H9 (cell line): ENCODE results near the gene CARD6. TPM values are rescaled to one million over a fixed set of nuclear protein-coding genes. Genes with fewer than 3 reads are reported as not detected.

Experiments
- DNase-seq: peaks from one replicate; pipeline ENCODE4 v3.0.0-alpha.2; 2017
- H2AFZ ChIP-seq: one replicate; pipeline ENCODE4 v1.6.1; 2013; ENCODE audit warnings: mild to moderate bottlenecking, low read length, control low read depth, moderate library complexity
- H2AK5ac ChIP-seq: 2 replicates; pipeline ENCODE4 v1.6.1; 2013; ENCODE audit warnings: low read length, control low read depth, mixed read lengths; ENCODE audit not compliant: insufficient read length
- H2BK120ac ChIP-seq: one replicate; pipeline ENCODE4 v1.6.1; 2013; ENCODE audit warnings: low read depth, mild to moderate bottlenecking, low read length, control low read depth, inconsistent platforms; ENCODE audit not compliant: poor library complexity, severe bottlenecking
- H2BK12ac ChIP-seq: 2 replicates; pipeline ENCODE4 v1.6.1; 2013; ENCODE audit warnings: low read length, control low read depth, mixed read lengths, low read depth; ENCODE audit not compliant: insufficient read length
- H2BK15ac ChIP-seq: 2 replicates; pipeline ENCODE4 v1.6.1; 2013; ENCODE audit warnings: low read depth, low read length, control low read depth
- H2BK20ac ChIP-seq: one replicate; pipeline ENCODE4 v1.6.1; 2013; ENCODE audit warnings: low read depth, mild to moderate bottlenecking, low read length, control low read depth, inconsistent platforms; ENCODE audit not compliant: poor library complexity, severe bottlenecking
- H2BK5ac ChIP-seq: 2 replicates; pipeline ENCODE4 v1.6.1; 2013; ENCODE audit warnings: low read length, control low read depth, mixed read lengths; ENCODE audit not compliant: insufficient read length
- H3K14ac ChIP-seq: 2 replicates; pipeline ENCODE4 v1.6.1; 2013; ENCODE audit warnings: low read length, control low read depth; ENCODE audit not compliant: insufficient read depth
- H3K18ac ChIP-seq: 2 replicates; pipeline ENCODE4 v1.6.1; 2013; ENCODE audit warnings: low read depth, mild to moderate bottlenecking, mixed read lengths, low read length, control low read depth; ENCODE audit not compliant: insufficient read length
- H3K23ac ChIP-seq: 2 replicates; pipeline ENCODE4 v1.6.1; 2013; ENCODE audit warnings: low read length, control low read depth, mixed read lengths, low read depth; ENCODE audit not compliant: insufficient read length
- H3K23me2 ChIP-seq: 2 replicates; pipeline ENCODE4 v1.6.1; 2013; ENCODE audit warnings: low read depth, mild to moderate bottlenecking, mixed read lengths, low read length, control low read depth; ENCODE audit not compliant: insufficient read length, poor library complexity, severe bottlenecking
- H3K27ac ChIP-seq: 2 replicates; pipeline ENCODE4 v1.5.1; 2013; ENCODE audit warnings: low read length, control low read depth, mixed read lengths, low read depth; ENCODE audit not compliant: insufficient read length
- H3K27me3 ChIP-seq: 2 replicates; pipeline ENCODE4 v1.6.1; 2013; ENCODE audit warnings: low read length, control low read depth, inconsistent platforms; ENCODE audit not compliant: insufficient read depth
- H3K4ac ChIP-seq: 2 replicates; pipeline ENCODE4 v1.6.1; 2013; ENCODE audit warnings: low read depth, mild to moderate bottlenecking, control low read depth, inconsistent platforms, low read length, moderate library complexity
- H3K4me1 ChIP-seq: 2 replicates; pipeline ENCODE4 v1.6.1; 2013; ENCODE audit warnings: low read length, control low read depth, inconsistent platforms; ENCODE audit not compliant: insufficient read depth
- H3K4me2 ChIP-seq: 2 replicates; pipeline ENCODE4 v1.6.1; 2013; ENCODE audit warnings: low read length, control low read depth, mixed read lengths; ENCODE audit not compliant: insufficient read length, insufficient read depth
- H3K56ac ChIP-seq: 2 replicates; pipeline ENCODE4 v1.6.1; 2013; ENCODE audit warnings: low read depth, mild to moderate bottlenecking, mixed read lengths, low read length, control low read depth; ENCODE audit not compliant: insufficient read length
- H3K79me1 ChIP-seq: 2 replicates; pipeline ENCODE4 v1.6.1; 2013; ENCODE audit warnings: low read depth, mild to moderate bottlenecking, moderate library complexity, low read length, control low read depth, inconsistent platforms; ENCODE audit not compliant: insufficient read depth, poor library complexity, severe bottlenecking
- H3K79me2 ChIP-seq: 2 replicates; pipeline ENCODE4 v1.6.1; 2013; ENCODE audit warnings: low read length, control low read depth, inconsistent platforms; ENCODE audit not compliant: insufficient read depth
- H3K9ac ChIP-seq: 2 replicates; pipeline ENCODE4 v1.6.1; 2013; ENCODE audit warnings: low read length, control low read depth, mixed read lengths; ENCODE audit not compliant: insufficient read length; ENCODE audit errors: extremely low read depth
- H3K9me3 ChIP-seq: one replicate; pipeline ENCODE4 v1.6.1; 2013; ENCODE audit warnings: low read depth, low read length, inconsistent platforms; ENCODE audit not compliant: control insufficient read depth
- H3T11ph ChIP-seq: one replicate; pipeline ENCODE4 v1.6.1; 2013; ENCODE audit warnings: mild to moderate bottlenecking, low read length, control low read depth, inconsistent platforms
- H4K20me1 ChIP-seq: one replicate; pipeline ENCODE4 v1.6.1; 2013; ENCODE audit not compliant: control insufficient read depth, insufficient read length, insufficient read depth
- H4K5ac ChIP-seq: 2 replicates; pipeline ENCODE4 v1.6.1; 2013; ENCODE audit warnings: low read depth, mild to moderate bottlenecking, mixed read lengths, low read length, control low read depth; ENCODE audit not compliant: insufficient read length
- H4K8ac ChIP-seq: replicated peaks from 2 replicates; pipeline ENCODE4 v1.6.1; 2013; ENCODE audit warnings: low read length, control low read depth, mixed read lengths, low read depth; ENCODE audit not compliant: insufficient read length
- H4K91ac ChIP-seq: 2 replicates; pipeline ENCODE4 v1.6.1; 2013; ENCODE audit warnings: low read depth, mild to moderate bottlenecking, moderate library complexity, mixed read lengths, low read length, control low read depth; ENCODE audit not compliant: insufficient read length
- H3K27ac Mint-ChIP-seq, 3 experiments: 2 replicates in 2 of 3; 3 replicates in 1 of 3; pipeline ENCODE4 v1.8.0; 2020 to 2021; ENCODE audit warnings: mixed read lengths in 3 of 3, mild to moderate bottlenecking in 1 of 3, moderate library complexity in 1 of 3
- H3K27me3 Mint-ChIP-seq: 2 replicates; pipeline ENCODE4 v1.8.0; 2021; ENCODE audit warnings: low read depth, mild to moderate bottlenecking, moderate library complexity, mixed read lengths
- H3K36me3 Mint-ChIP-seq, 3 experiments: 2 replicates in 2 of 3; 3 replicates in 1 of 3; pipeline ENCODE4 v1.8.0; 2020 to 2021; ENCODE audit warnings: low read depth in 3 of 3, mixed read lengths in 3 of 3; ENCODE audit not compliant: insufficient read depth in 1 of 3
- H3K4me1 Mint-ChIP-seq, 2 experiments: 2 replicates each; pipeline ENCODE4 v1.8.0; 2020; ENCODE audit warnings: mixed read lengths in 2 of 2
- H3K4me3 Mint-ChIP-seq, 2 experiments: 2 replicates in 1 of 2; 3 replicates in 1 of 2; pipeline ENCODE4 v1.8.0; 2020 to 2021; ENCODE audit warnings: mild to moderate bottlenecking in 2 of 2, mixed read lengths in 2 of 2, moderate library complexity in 1 of 2
- H3K9me3 Mint-ChIP-seq, 2 experiments: 2 replicates in 1 of 2; 3 replicates in 1 of 2; pipeline ENCODE4 v1.8.0; 2020; ENCODE audit warnings: mild to moderate bottlenecking in 2 of 2, mixed read lengths in 2 of 2, moderate library complexity in 1 of 2
- WGBS: extraction: QIAGEN DNeasy Blood & Tissue Kit; methylation state at CpG from one replicate; pipeline ENCODE4 v1.1.7; 2013; ENCODE audit warnings: missing lambda C conversion rate, low lambda C conversion rate, mixed read lengths; ENCODE audit not compliant: insufficient read length; ENCODE audit errors: extremely low coverage; 5-methylcytosine and 5-hydroxymethylcytosine counted together
- total RNA-seq: library from RNA; stranded (reverse); gene quantifications from 2 replicates; pipeline ENCODE4 v1.2.1, GENCODE V29; 2021
- TF ChIP-seq, protein P1 (sequence below): fragments of 200-600 bp; sonication (generic); conservative IDR thresholded peaks from 3 replicates; pipeline ENCODE4 v1.8.0; 2021; ENCODE audit warnings: antibody characterized with exemption, mild to moderate bottlenecking

CARD6 gene
- total RNA-seq, 1 experiment from 2014 or later = 0.35 TPM

GRCh38 chr5:40838086-40838485, 3.1 kb upstream of the CARD6 start:
- Mint-ChIP-seq H3K4me3 (no peak overlapping the region), H3K9me3 (peaks cover 3 to 6% of the 10 kb centered on the region in 2 experiments; a peak in 2 of 5 replicates), H3K27me3 (no peaks in the 10 kb centered on the region), H3K36me3 (peaks cover 20 to 21% (median 20%) of the 10 kb centered on the region in 3 experiments), H3K4me1 (peaks cover 11 to 36% of the 10 kb centered on the region in 2 experiments), H3K27ac (no peak overlapping the region)
- Histone ChIP-seq H3K23me2 (peaks cover 28% of the 10 kb centered on the region), H4K8ac (no peak overlapping the region), H3K79me2 (peaks cover 11% of the 10 kb centered on the region; the same call in 1 of the 2 replicates), H2BK15ac (no peak overlapping the region), H3K4me1 (no peaks in the 10 kb centered on the region), H3K27me3 (no peaks in the 10 kb centered on the region), H4K5ac (no peak overlapping the region), H2BK120ac (no peak overlapping the region), H2AK5ac (no peak overlapping the region), H2BK20ac (no peak overlapping the region), H3T11ph (no peak overlapping the region), H3K23ac (no peak overlapping the region), H3K79me1 (no peaks in the 10 kb centered on the region), H3K9me3 (no peaks in the 10 kb centered on the region), H3K14ac (no peak overlapping the region), H3K4ac (no peak overlapping the region), H3K9ac (no peak overlapping the region), H3K27ac (no peak overlapping the region), H3K4me2 (no peak overlapping the region), H3K18ac (no peak overlapping the region), H4K91ac (no peak overlapping the region), H2BK5ac (no peak overlapping the region), H2AFZ (no peak overlapping the region), H4K20me1 (no peaks in the 10 kb centered on the region), H2BK12ac (no peak overlapping the region), H3K56ac (no peak overlapping the region)
- WGBS = no CpG with 5 or more reads among the region's 6 CpGs
- DNase-seq = no peak
- TF ChIP-seq, protein P1, sequence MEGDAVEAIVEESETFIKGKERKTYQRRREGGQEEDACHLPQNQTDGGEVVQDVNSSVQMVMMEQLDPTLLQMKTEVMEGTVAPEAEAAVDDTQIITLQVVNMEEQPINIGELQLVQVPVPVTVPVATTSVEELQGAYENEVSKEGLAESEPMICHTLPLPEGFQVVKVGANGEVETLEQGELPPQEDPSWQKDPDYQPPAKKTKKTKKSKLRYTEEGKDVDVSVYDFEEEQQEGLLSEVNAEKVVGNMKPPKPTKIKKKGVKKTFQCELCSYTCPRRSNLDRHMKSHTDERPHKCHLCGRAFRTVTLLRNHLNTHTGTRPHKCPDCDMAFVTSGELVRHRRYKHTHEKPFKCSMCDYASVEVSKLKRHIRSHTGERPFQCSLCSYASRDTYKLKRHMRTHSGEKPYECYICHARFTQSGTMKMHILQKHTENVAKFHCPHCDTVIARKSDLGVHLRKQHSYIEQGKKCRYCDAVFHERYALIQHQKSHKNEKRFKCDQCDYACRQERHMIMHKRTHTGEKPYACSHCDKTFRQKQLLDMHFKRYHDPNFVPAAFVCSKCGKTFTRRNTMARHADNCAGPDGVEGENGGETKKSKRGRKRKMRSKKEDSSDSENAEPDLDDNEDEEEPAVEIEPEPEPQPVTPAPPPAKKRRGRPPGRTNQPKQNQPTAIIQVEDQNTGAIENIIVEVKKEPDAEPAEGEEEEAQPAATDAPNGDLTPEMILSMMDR = no peak
